Adrenal gland (tissue), 5 donors: Measurements from ENCODE around the gene TXLNB.

ENCODE experiments used
- POLR2A ChIP-seq, 2 donors: fragments of 450-650 bp; IDR thresholded peaks; one replicate each; pipeline ENCODE4 v1.6.1; 2017; ENCODE audit warnings: antibody characterized with exemption in 2 of 2, mild to moderate bottlenecking in 2 of 2, moderate library complexity in 1 of 2
- TF ChIP-seq, protein P1 (sequence below), 6 experiments: fragments of 450-650 bp in 4 of 6; fragments of 200-600 bp in 2 of 6; sonication (generic) in 1 of 6; IDR thresholded peaks; 1 replicate in 5 of 6; 2 replicates in 1 of 6; pipeline versions ENCODE4 v1.5.1 to v1.8.0; 2016 to 2021; ENCODE audit warnings: antibody characterized with exemption in 6 of 6, mild to moderate bottlenecking in 2 of 6, moderate library complexity in 1 of 6
- donor health status: DM: no; HTN: no; CAD: no.

DNA sequence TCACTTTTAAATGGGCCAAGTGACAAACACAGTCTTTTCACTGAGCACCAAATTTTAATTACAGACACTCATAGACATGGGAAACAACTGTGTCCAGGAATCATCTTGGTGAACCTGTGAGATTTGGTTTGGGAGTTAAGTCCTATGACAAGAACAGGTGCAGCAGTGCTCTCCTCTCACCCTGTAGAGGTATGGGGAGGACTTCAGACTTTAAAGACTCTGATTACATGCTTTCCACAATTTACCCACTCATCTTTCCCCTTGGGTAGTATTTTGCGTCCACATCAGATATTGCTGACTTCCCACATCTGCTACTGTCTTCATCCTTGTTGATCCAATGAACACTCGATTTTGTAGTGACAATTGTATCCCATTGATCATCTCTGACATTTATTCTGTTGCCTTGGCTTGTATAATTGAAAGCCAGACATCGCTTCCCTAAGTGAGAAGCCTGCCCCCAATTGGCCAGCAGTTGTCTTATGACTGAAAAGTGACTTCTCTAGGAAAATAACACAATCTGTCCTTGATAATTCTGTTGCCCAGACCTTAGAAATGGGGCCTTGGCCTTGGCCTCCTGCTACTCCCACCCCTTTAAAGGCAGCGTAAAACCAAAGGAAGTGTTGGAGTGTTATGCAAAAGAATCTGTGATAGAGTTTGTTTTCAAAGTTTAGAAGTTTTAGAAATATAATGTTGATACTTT lies 40.0 kb downstream of the TXLNB start:
- TF ChIP-seq, protein P1, sequence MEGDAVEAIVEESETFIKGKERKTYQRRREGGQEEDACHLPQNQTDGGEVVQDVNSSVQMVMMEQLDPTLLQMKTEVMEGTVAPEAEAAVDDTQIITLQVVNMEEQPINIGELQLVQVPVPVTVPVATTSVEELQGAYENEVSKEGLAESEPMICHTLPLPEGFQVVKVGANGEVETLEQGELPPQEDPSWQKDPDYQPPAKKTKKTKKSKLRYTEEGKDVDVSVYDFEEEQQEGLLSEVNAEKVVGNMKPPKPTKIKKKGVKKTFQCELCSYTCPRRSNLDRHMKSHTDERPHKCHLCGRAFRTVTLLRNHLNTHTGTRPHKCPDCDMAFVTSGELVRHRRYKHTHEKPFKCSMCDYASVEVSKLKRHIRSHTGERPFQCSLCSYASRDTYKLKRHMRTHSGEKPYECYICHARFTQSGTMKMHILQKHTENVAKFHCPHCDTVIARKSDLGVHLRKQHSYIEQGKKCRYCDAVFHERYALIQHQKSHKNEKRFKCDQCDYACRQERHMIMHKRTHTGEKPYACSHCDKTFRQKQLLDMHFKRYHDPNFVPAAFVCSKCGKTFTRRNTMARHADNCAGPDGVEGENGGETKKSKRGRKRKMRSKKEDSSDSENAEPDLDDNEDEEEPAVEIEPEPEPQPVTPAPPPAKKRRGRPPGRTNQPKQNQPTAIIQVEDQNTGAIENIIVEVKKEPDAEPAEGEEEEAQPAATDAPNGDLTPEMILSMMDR (IDR thresholded peaks at IDR 0.05) = no peak
- no peak for TF ChIP-seq POLR2A (IDR thresholded peaks at IDR 0.05)
